ENCODE measurements around the gene ISLR2. TPM values are rescaled to one million over a fixed set of nuclear protein-coding genes. Genes with fewer than 3 reads are reported as not detected.
"Not testable (repeated sequence)": the region's sequence is repeated elsewhere in the genome, so short reads cannot be mapped to it uniquely, and the experiment has no call there.

Gene ISLR2
- total and polyA plus RNA-seq, 8 donors = 0.19 to 4.4 (median 0.30) TPM; not detected in 3

DNA sequence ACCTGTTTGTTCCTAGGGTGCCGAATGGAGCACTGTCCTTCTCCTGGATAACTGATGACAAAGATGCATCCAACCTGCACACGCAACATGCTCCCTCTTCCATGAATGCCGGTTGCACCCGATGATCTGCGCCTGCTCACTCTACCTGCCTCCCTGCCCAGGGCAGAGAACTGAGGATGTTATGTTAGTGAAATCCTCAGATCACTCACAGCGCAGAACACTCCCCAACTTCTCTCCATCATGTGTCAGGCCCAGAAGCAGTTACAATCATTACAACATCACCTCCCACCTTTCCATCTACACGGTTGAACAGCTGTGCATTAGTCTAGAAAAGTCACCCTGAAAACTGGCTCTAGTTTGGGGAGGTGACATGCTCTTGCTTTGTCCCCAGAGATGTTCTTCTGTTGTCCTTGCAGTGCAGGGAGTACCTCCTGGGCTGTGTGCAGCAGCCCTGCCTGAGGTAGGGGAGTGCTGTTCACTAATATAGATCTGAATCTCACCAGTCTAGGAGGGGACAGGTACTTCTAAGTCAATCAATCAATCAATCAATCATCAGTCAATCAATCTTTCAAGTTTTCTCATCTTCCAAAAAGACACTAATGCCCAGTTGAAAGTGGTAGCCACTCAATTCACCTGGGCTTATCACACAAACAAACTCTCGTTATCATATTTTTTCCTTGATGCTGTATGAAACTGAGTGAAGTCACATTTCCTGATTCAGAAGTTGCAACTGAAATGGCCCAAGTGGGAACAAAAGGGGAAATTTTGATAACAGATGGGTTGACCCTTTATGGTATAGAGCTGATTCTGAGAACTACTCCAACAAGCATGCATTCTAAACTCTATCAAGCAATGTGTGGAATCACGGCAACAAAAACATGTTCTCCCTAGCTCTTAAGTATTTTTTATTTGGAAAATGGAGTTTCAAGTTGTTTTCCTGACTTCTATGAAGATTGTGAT, 27.8 kb downstream of the ISLR2 start:
- intact Hi-C loops (cut with DNase I; ENCODE audit: low total_unique reads) = no loop called here
- H3K27me3 ChIP-seq = peaks cover 0 to 19% (median 0%) of the 10 kb centered on the region in 3 donors
- no peak for DNase-seq
- H3K4me3 ChIP-seq = no peak overlapping the region
- H3K27ac ChIP-seq = no peak overlapping the region
- no peaks in the 10 kb centered on the region for H3K36me3 ChIP-seq
- H3K4me1 ChIP-seq = peaks cover 0 to 22% (median 7%) of the 10 kb centered on the region in 4 donors
- no peak for TF ChIP-seq POLR2A (IDR thresholded peaks at IDR 0.05)
- TF ChIP-seq POLR2AphosphoS5 (IDR thresholded peaks at IDR 0.05) = no peak
- TF ChIP-seq EP300 (IDR thresholded peaks at IDR 0.05) = no peak
- TF ChIP-seq, protein P1, sequence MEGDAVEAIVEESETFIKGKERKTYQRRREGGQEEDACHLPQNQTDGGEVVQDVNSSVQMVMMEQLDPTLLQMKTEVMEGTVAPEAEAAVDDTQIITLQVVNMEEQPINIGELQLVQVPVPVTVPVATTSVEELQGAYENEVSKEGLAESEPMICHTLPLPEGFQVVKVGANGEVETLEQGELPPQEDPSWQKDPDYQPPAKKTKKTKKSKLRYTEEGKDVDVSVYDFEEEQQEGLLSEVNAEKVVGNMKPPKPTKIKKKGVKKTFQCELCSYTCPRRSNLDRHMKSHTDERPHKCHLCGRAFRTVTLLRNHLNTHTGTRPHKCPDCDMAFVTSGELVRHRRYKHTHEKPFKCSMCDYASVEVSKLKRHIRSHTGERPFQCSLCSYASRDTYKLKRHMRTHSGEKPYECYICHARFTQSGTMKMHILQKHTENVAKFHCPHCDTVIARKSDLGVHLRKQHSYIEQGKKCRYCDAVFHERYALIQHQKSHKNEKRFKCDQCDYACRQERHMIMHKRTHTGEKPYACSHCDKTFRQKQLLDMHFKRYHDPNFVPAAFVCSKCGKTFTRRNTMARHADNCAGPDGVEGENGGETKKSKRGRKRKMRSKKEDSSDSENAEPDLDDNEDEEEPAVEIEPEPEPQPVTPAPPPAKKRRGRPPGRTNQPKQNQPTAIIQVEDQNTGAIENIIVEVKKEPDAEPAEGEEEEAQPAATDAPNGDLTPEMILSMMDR (IDR thresholded peaks at IDR 0.05) = no peak
- WGBS, 5 donors = 83 to 88% (median 87%) methylated on average over 9 of the region's 9 CpGs
- H3K9me3 ChIP-seq = no peaks in the 10 kb centered on the region

DNA sequence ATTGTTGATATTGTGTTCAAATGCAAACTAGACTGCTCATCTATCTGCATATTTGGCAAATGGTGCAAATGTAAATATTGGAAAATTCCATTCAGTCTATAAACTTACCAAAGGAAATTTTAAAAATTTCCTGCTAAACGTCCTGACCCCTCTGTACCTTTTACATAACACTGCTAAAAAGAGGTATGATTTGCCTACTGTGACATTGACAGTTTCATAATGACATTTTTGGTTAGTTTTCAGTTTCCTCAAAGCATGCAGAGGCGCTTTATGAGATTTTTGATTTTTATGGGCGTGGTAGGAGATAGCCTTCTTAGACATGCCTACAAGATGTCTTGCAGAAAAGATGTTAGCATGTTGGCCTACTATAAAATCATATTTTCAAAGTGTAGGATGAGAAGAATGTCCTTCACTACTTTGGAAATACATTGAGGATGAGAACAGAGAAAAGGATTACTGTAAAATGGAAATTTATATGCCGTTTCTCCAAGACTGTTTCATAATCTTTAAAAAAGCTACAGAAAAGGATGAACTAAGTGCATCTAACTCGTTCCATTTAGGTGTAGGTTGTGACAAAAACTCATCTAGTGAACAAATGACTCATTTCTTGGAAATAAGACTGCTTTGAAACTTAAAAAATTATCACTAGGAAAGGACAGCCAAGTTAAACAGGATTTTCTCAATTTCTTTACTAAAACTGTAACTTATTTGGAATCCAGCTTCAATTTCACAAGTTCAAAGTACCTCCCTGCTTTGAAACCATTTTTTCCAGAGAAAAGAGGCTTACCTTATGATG, 28.7 kb downstream of the ISLR2 start:
- peaks cover 0 to 27% (median 0%) of the 10 kb centered on the region in 3 donors for H3K27me3 ChIP-seq
- H3K36me3 ChIP-seq = no peaks in the 10 kb centered on the region
- no peaks in the 10 kb centered on the region for H3K9me3 ChIP-seq
- no peak overlapping the region for H3K27ac ChIP-seq
- TF ChIP-seq EP300 (IDR thresholded peaks at IDR 0.05) (no peak), POLR2A (IDR thresholded peaks at IDR 0.05) (no peak), POLR2AphosphoS5 (IDR thresholded peaks at IDR 0.05) (no peak)
- TF ChIP-seq, protein P1 (IDR thresholded peaks at IDR 0.05) = no peak
- WGBS, 5 donors = 57 to 64% (median 60%) methylated on average over 5 of the region's 5 CpGs
- H3K4me3 ChIP-seq = no peak overlapping the region
- DNase-seq = no peak
- H3K4me1 ChIP-seq = peaks cover 0 to 22% (median 7%) of the 10 kb centered on the region in 4 donors
- intact Hi-C loops (cut with DNase I; ENCODE audit: low total_unique reads) = no loop called here

DNA sequence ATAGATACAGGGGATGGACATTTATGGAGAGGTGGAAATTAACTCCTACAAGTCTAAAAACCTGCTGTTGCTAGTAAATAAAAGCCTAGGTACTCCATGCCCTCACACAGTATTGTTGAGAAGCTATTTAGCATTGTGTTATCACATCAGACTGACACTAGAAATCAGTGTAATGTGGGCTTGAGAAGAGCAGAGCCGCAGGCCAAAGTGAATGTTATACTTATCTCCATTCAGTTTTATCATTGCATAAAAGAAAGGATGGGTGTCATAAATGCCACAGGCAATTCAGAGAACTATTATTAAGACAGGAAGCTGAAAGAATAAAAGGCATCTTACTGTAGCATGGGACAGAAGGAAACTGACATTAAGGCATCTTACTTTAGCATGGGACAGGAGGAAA, 29.4 kb downstream of the ISLR2 start:
- 76 to 100% (median 96%) methylated on average over 1 of the region's 1 CpG for WGBS, 5 donors

DNA sequence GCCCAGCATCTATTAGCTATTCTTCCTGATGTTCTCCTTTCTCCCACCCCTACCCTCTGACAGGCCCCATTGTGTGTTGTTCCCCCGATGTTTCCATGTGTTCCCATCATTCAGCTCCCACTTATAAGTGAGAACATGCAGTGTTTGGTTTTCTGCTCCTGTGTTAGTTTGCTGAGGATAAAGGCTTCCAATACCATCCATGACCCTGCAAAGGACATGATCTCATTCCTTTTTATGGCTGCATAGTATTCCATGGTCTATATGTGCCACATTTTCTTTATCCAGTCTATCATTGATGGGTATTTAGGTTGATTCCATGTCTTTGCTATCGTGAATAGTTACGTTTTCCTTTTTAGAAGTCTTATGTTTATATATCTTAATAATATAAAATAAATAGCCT, 30.0 kb downstream of the ISLR2 start:
- H3K4me3 ChIP-seq; H3K9me3 ChIP-seq; intact Hi-C loops (cut with DNase I; ENCODE audit: low total_unique reads); DNase-seq; H3K27ac ChIP-seq; H3K36me3 ChIP-seq: not testable (repeated sequence)
- Histone ChIP-seq H3K27me3 (peaks cover 0 to 28% (median 0%) of the 10 kb centered on the region in 3 donors), H3K4me1 (peaks cover 0 to 22% (median 7%) of the 10 kb centered on the region in 4 donors)
- 90 to 96% (median 94%) methylated on average over 3 of the region's 3 CpGs for WGBS, 5 donors

More for the DNA sequence above, 29.4 kb downstream of the ISLR2 start:
- Histone ChIP-seq H3K27me3 (peaks cover 0 to 30% (median 0%) of the 10 kb centered on the region in 3 donors), H3K9me3 (no peaks in the 10 kb centered on the region), H3K4me3 (no peak overlapping the region), H3K36me3 (no peaks in the 10 kb centered on the region), H3K4me1 (peaks cover 0 to 22% (median 7%) of the 10 kb centered on the region in 4 donors), H3K27ac (no peak overlapping the region)
- intact Hi-C loops (cut with DNase I; ENCODE audit: low total_unique reads) = no loop called here
- TF ChIP-seq POLR2AphosphoS5 (IDR thresholded peaks at IDR 0.05) = no peak
- no peak for TF ChIP-seq EP300 (IDR thresholded peaks at IDR 0.05)
- TF ChIP-seq, protein P1 (IDR thresholded peaks at IDR 0.05) = no peak
- no peak for TF ChIP-seq POLR2A (IDR thresholded peaks at IDR 0.05)
- DNase-seq = no peak

DNA sequence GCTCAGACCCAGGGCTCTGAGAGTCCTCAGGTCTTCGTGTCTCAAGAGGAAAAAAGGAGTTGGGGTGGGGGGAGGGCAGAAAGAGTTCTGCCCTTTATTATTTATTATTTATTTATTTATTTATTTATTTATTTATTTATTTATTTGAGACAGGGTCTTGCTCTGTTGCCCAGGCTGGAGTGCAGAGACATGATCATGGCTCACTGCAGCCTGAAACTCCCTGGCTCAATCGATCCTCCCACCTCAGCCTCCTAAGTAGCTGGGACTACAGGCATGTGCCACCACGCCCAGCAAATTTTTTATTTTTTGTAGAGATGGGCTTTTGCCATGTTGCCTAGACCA, 31.8 kb downstream of the ISLR2 start:
- H3K27ac ChIP-seq; H3K9me3 ChIP-seq; H3K36me3 ChIP-seq; H3K4me3 ChIP-seq; intact Hi-C loops (cut with DNase I; ENCODE audit: low total_unique reads); DNase-seq; H3K4me1 ChIP-seq: not testable (repeated sequence)
- 87 to 97% (median 89%) methylated on average over 3 of the region's 3 CpGs for WGBS, 5 donors
- peaks cover 0 to 28% (median 0%) of the 10 kb centered on the region in 3 donors for H3K27me3 ChIP-seq

Data from stomach (tissue), 9 donors.